SK-N-SH (cell line): ENCODE measurements around the gene SPG7. TPM values are rescaled to one million over a fixed set of nuclear protein-coding genes. Genes with fewer than 3 reads are reported as not detected.

Source experiments
- CTCF ChIA-PET: fragments of 300-600, 350-600 bp; formaldehyde crosslinking; extraction: SDS; loops from one replicate; lab custom pipeline; 2021; lab: Yijun Ruan, JAX
- POLR2A ChIA-PET: fragments of 350-600 bp; sonication (Branson Sonifier 250); formaldehyde crosslinking; extraction: SDS; loops from one replicate; lab custom pipeline; 2020; ENCODE audit warnings: antibody characterized with exemption, inconsistent platforms; lab: Yijun Ruan, JAX
- DNase-seq: peaks from one replicate; pipeline ENCODE4 v3.0.0; 2012
- H2AFZ ChIP-seq: fragments of 200-600 bp; sonication (generic); 2 replicates; pipeline ENCODE4 v1.8.1; 2016; ENCODE audit warnings: antibody characterized with exemption, mild to moderate bottlenecking, low read depth
- H3F3A ChIP-seq: fragments of 200-600 bp; sonication (generic); replicated peaks from 2 replicates; pipeline ENCODE3; 2016; ENCODE audit warnings: antibody characterized with exemption, mild to moderate bottlenecking; ENCODE audit not compliant: insufficient read depth
- H3K27ac ChIP-seq, 2 experiments: fragments of 200-500 bp in 1 of 2; fragments of 200-600 bp in 1 of 2; sonication (Bioruptor generic) in 1 of 2; sonication (generic), shearing (Covaris generic) in 1 of 2; 2 replicates each; pipeline versions ENCODE4 v1.5.1 to v1.6.1; 2014 to 2016; ENCODE audit warnings: low read depth in 2 of 2, inconsistent platforms in 1 of 2, low read length in 1 of 2, mild to moderate bottlenecking in 1 of 2, mixed read lengths in 1 of 2
- H3K27me3 ChIP-seq: fragments of 200-600 bp; sonication (generic), shearing (Covaris generic); 2 replicates; pipeline ENCODE4 v1.6.1; 2016; ENCODE audit warnings: mixed run types; ENCODE audit not compliant: insufficient read depth
- H3K36me3 ChIP-seq, 2 experiments: fragments of 200-500 bp in 1 of 2; fragments of 200-600 bp in 1 of 2; sonication (Bioruptor generic) in 1 of 2; sonication (generic) in 1 of 2; replicated peaks in 1 of 2; 2 replicates each; pipeline versions ENCODE3 to v1.5.1; 2014 to 2016; ENCODE audit warnings: low read length in 1 of 2, mild to moderate bottlenecking in 1 of 2; ENCODE audit not compliant: insufficient read depth in 2 of 2, control insufficient read depth in 1 of 2
- H3K4me1 ChIP-seq, 2 experiments: fragments of 200-500 bp in 1 of 2; fragments of 200-600 bp in 1 of 2; sonication (Bioruptor generic) in 1 of 2; sonication (generic), shearing (Covaris generic) in 1 of 2; 2 replicates each; pipeline versions ENCODE4 v1.5.1 to v1.6.1; 2014 to 2016; ENCODE audit warnings: low read depth in 1 of 2, low read length in 1 of 2, mixed run types in 1 of 2; ENCODE audit not compliant: insufficient read depth in 2 of 2, control insufficient read depth in 1 of 2
- H3K4me2 ChIP-seq: fragments of 200-600 bp; sonication (generic), shearing (Covaris generic); 2 replicates; pipeline ENCODE4 v1.6.1; 2017; ENCODE audit warnings: mixed run types
- H3K4me3 ChIP-seq, 2 experiments: fragments of 200-500 bp in 1 of 2; fragments of 200-600 bp in 1 of 2; sonication (Bioruptor generic) in 1 of 2; sonication (generic), shearing (Covaris generic) in 1 of 2; 2 replicates each; pipeline versions ENCODE4 v1.5.1 to v1.8.1; 2014 to 2016; ENCODE audit warnings: low read depth in 2 of 2, inconsistent platforms in 1 of 2, low read length in 1 of 2, mild to moderate bottlenecking in 1 of 2, mixed read lengths in 1 of 2, moderate library complexity in 1 of 2
- H3K79me2 ChIP-seq: fragments of 200-600 bp; sonication (generic); 2 replicates; pipeline ENCODE4 v1.8.1; 2017; ENCODE audit warnings: mild to moderate bottlenecking; ENCODE audit not compliant: insufficient read depth
- H3K9ac ChIP-seq: fragments of 200-600 bp; sonication (generic); 2 replicates; pipeline ENCODE4 v1.6.1; 2017; ENCODE audit warnings: mixed run types
- H3K9me2 ChIP-seq: fragments of 200-600 bp; sonication (generic); 2 replicates; pipeline ENCODE4 v1.6.1; 2017; ENCODE audit warnings: mixed run types
- H3K9me3 ChIP-seq: fragments of 200-600 bp; sonication (generic); 2 replicates; pipeline ENCODE4 v1.6.1; 2017; ENCODE audit warnings: mixed run types, mild to moderate bottlenecking, moderate library complexity
- H4K20me1 ChIP-seq: fragments of 200-600 bp; sonication (generic); 2 replicates; pipeline ENCODE4 v1.6.1; 2017; ENCODE audit warnings: mild to moderate bottlenecking, mixed run types; ENCODE audit not compliant: insufficient read depth
- EP300 ChIP-seq, 2 experiments: IDR thresholded peaks; 2 replicates each; pipeline versions ENCODE4 v1.4.0 to v1.6.1; 2012; ENCODE audit warnings: borderline replicate concordance in 1 of 2, low read depth in 1 of 2, low read length in 1 of 2
- FOSL2 ChIP-seq: IDR thresholded peaks from 2 replicates; pipeline ENCODE4 v1.4.0; 2012; ENCODE audit warnings: low read depth, mild to moderate bottlenecking, moderate library complexity, borderline replicate concordance
- FOXJ3 ChIP-seq: sonication (generic); formaldehyde crosslinking; IDR thresholded peaks from 2 replicates; pipeline ENCODE4 v1.5.1; 2020; ENCODE audit warnings: mild to moderate bottlenecking, missing genetic modification reagents
- GABPA ChIP-seq: IDR thresholded peaks from 2 replicates; pipeline ENCODE4 v1.4.0; 2012; ENCODE audit warnings: low read depth, mild to moderate bottlenecking
- GATA2 ChIP-seq: sonication (generic); formaldehyde crosslinking; IDR thresholded peaks from 2 replicates; pipeline ENCODE4 v1.5.0; 2020; ENCODE audit warnings: mild to moderate bottlenecking, missing genetic modification reagents
- MXI1 ChIP-seq: IDR thresholded peaks from 2 replicates; pipeline ENCODE4 v1.6.1; 2012; ENCODE audit warnings: mild to moderate bottlenecking, low read depth, low read length, improper control_type of control experiment
- NFIC ChIP-seq: IDR thresholded peaks from 2 replicates; pipeline ENCODE4 v1.4.0; 2012; ENCODE audit warnings: borderline replicate concordance
- POLR2AphosphoS5 ChIP-seq: IDR thresholded peaks from 2 replicates; pipeline ENCODE4 v1.6.1; 2012; ENCODE audit warnings: low read depth, low read length
- RCOR1 ChIP-seq: fragments of 150-350 bp; IDR thresholded peaks from 2 replicates; pipeline ENCODE4 v1.6.1; 2017; ENCODE audit warnings: antibody characterized with exemption, low read length
- RFX5 ChIP-seq: IDR thresholded peaks from 2 replicates; pipeline ENCODE4 v1.6.1; 2012; ENCODE audit warnings: mild to moderate bottlenecking, improper control_type of control experiment, low read length
- SIN3A ChIP-seq: IDR thresholded peaks from 2 replicates; pipeline ENCODE4 v1.6.1; 2012; ENCODE audit warnings: low read depth, mild to moderate bottlenecking, low read length, moderate library complexity, borderline replicate concordance
- TAF1 ChIP-seq: IDR thresholded peaks from 2 replicates; pipeline ENCODE4 v1.6.1; 2012; ENCODE audit warnings: low read depth, mild to moderate bottlenecking, low read length, moderate library complexity, borderline replicate concordance
- TCF12 ChIP-seq: IDR thresholded peaks from 2 replicates; pipeline ENCODE4 v1.4.0; 2012
- TEAD4 ChIP-seq: IDR thresholded peaks from 2 replicates; pipeline ENCODE4 v1.4.0; 2012; ENCODE audit warnings: mild to moderate bottlenecking, borderline replicate concordance; ENCODE audit not compliant: insufficient read depth
- WGBS: methylation state at CpG from one replicate; pipeline ENCODE4 v1.1.6; 2017; ENCODE audit warnings: low lambda C conversion rate; 5-methylcytosine and 5-hydroxymethylcytosine counted together
- polyA plus RNA-seq, 3 experiments: library from polyadenylated mRNA; depleted of rRNA; stranded (reverse); fragments of >200 nt; gene quantifications; 2 replicates each; pipeline ENCODE4 v1.2.3, GENCODE V29; 2012
- TF ChIP-seq, protein P1 (sequence below): IDR thresholded peaks from 2 replicates; pipeline ENCODE4 v1.4.0; 2012; ENCODE audit warnings: low read depth, borderline replicate concordance
- TF ChIP-seq, protein P2 (sequence below): IDR thresholded peaks from 2 replicates; pipeline ENCODE4 v1.4.0; 2012; ENCODE audit warnings: low read depth
- TF ChIP-seq, protein P3 (sequence below): IDR thresholded peaks from 2 replicates; pipeline ENCODE4; 2012
- TF ChIP-seq, protein P4 (sequence below): fragments of 150-350 bp; IDR thresholded peaks from 2 replicates; pipeline ENCODE4 v1.6.1; 2016; ENCODE audit warnings: mild to moderate bottlenecking, low read depth, low read length

SPG7 gene
- polyA plus RNA-seq, 1 of the 3 experiments (the other 2 are of a cell fraction) = 100 TPM

DNA sequence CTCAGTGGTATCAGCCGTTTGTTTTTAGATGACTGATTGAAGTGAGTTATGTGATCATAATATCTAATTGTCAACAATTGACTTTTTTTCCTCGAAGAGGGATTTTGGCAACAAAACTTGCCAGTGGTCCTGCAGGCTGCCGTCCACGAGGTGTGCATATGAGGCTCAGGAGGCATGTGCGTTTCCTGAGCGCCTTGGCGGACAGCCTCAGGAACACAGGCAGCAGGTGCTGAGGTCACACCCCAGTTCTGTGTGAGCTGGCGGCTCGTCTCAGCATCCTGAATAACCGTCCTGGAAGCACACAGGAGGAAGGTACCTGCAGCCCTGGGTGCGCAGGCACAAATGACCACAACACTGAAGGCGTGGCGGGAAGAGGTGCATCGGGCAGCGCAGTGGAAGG is 11.7 kb downstream of the SPG7 start:
- POLR2A ChIA-PET = no interaction called here
- Histone ChIP-seq H3K4me1 (no peaks in the 10 kb centered on the region), H3K27ac (no peak overlapping the region), H3K4me3 (no peak overlapping the region), H3K9me3 (no peaks in the 10 kb centered on the region), H2AFZ (no peak overlapping the region), H3F3A (no peaks in the 10 kb centered on the region), H3K36me3 (peaks cover 45 to 49% of the 10 kb centered on the region in 2 experiments), H3K9ac (no peak overlapping the region), H3K27me3 (no peaks in the 10 kb centered on the region), H4K20me1 (peaks cover 38% of the 10 kb centered on the region; the same call in 1 of the 2 replicates), H3K79me2 (peaks cover 77% of the 10 kb centered on the region), H3K9me2 (no peaks in the 10 kb centered on the region), H3K4me2 (no peak overlapping the region)
- 91% methylated on average over 14 of the region's 15 CpGs for WGBS
- no peak for DNase-seq
- no peak for TF ChIP-seq GABPA
- CTCF ChIA-PET = no interaction called here

DNA sequence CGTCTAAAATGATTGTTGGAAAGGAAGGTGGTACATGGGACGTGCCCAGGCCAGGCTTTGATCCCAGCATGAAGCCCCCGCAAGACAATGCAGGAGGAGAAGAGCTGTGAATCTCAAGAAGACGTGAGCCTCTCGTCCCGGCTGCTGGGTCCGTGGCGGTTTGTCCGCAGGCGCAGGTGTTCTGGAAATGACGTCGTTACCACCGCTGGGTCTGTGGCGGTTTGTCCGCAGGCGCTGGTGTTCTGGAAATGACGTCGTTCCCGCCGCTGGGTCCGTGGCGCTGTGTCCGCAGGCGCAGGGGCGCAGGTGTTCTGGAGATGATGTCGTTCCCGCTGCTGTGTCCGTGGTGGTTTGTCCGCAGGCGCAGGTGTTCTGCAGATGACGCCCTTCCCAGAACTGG is 14.1 kb downstream of the SPG7 start:
- peaks cover 4% of the 10 kb centered on the region for H3F3A ChIP-seq
- no peak overlapping the region for H2AFZ ChIP-seq
- ChIA-PET POLR2A (no interaction called here), CTCF (no interaction called here)
- no peaks in the 10 kb centered on the region for H3K9me2 ChIP-seq
- H3K9ac ChIP-seq = no peak overlapping the region
- 94% methylated on average over 30 of the region's 31 CpGs for WGBS
- peaks cover 44% of the 10 kb centered on the region; the same call in 1 of the 2 replicates for H4K20me1 ChIP-seq
- H3K27ac ChIP-seq = no peak overlapping the region
- peaks cover 60% of the 10 kb centered on the region for H3K79me2 ChIP-seq
- H3K4me1 ChIP-seq = no peaks in the 10 kb centered on the region
- H3K4me3 ChIP-seq = no peak overlapping the region
- H3K36me3 ChIP-seq = peaks cover 39 to 63% of the 10 kb centered on the region in 2 experiments
- TF ChIP-seq RCOR1 = no peak
- TF ChIP-seq MXI1 = no peak
- no peak for TF ChIP-seq EP300 (IDR thresholded peaks at IDR 0.05; ENCODE audit: borderline replicate concordance in 1 of 2, low read depth in 1 of 2, low read length in 1 of 2)
- TF ChIP-seq SIN3A = no peak
- no peak for TF ChIP-seq GATA2
- TF ChIP-seq RFX5 = no peak
- TF ChIP-seq, protein P1, sequence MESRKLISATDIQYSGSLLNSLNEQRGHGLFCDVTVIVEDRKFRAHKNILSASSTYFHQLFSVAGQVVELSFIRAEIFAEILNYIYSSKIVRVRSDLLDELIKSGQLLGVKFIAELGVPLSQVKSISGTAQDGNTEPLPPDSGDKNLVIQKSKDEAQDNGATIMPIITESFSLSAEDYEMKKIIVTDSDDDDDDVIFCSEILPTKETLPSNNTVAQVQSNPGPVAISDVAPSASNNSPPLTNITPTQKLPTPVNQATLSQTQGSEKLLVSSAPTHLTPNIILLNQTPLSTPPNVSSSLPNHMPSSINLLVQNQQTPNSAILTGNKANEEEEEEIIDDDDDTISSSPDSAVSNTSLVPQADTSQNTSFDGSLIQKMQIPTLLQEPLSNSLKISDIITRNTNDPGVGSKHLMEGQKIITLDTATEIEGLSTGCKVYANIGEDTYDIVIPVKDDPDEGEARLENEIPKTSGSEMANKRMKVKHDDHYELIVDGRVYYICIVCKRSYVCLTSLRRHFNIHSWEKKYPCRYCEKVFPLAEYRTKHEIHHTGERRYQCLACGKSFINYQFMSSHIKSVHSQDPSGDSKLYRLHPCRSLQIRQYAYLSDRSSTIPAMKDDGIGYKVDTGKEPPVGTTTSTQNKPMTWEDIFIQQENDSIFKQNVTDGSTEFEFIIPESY = no peak
- TF ChIP-seq POLR2AphosphoS5 = no peak
- no peak for TF ChIP-seq TCF12
- TF ChIP-seq NFIC = no peak
- TF ChIP-seq TEAD4 = no peak
- TF ChIP-seq FOXJ3 (CRISPR knock-in tag) = no peak
- TF ChIP-seq, protein P2, sequence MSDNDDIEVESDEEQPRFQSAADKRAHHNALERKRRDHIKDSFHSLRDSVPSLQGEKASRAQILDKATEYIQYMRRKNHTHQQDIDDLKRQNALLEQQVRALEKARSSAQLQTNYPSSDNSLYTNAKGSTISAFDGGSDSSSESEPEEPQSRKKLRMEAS = no peak
- TF ChIP-seq, protein P3, sequence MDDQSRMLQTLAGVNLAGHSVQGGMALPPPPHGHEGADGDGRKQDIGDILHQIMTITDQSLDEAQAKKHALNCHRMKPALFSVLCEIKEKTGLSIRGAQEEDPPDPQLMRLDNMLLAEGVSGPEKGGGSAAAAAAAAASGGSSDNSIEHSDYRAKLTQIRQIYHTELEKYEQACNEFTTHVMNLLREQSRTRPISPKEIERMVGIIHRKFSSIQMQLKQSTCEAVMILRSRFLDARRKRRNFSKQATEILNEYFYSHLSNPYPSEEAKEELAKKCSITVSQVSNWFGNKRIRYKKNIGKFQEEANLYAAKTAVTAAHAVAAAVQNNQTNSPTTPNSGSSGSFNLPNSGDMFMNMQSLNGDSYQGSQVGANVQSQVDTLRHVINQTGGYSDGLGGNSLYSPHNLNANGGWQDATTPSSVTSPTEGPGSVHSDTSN = no peak
- no peak for TF ChIP-seq TAF1
- TF ChIP-seq, protein P4, sequence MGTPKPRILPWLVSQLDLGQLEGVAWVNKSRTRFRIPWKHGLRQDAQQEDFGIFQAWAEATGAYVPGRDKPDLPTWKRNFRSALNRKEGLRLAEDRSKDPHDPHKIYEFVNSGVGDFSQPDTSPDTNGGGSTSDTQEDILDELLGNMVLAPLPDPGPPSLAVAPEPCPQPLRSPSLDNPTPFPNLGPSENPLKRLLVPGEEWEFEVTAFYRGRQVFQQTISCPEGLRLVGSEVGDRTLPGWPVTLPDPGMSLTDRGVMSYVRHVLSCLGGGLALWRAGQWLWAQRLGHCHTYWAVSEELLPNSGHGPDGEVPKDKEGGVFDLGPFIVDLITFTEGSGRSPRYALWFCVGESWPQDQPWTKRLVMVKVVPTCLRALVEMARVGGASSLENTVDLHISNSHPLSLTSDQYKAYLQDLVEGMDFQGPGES = no peak
- TF ChIP-seq FOSL2 = no peak
- H3K4me2 ChIP-seq = no peak overlapping the region
- no peaks in the 10 kb centered on the region for H3K9me3 ChIP-seq
- H3K27me3 ChIP-seq = no peaks in the 10 kb centered on the region
- no peak for DNase-seq
